IMR-90 (cell line): Measurements from ENCODE around the gene SPEM1. TPM values are rescaled to one million over a fixed set of nuclear protein-coding genes. Genes with fewer than 3 reads are reported as not detected.

Source experiments
- ATAC-seq: fragments of 200-7000 bp; cut with Tn5 transposase; 2 replicates; pipeline ENCODE4 v1.9.1; 2020; ENCODE audit warnings: low read depth, mild to moderate bottlenecking, moderate library complexity
- BruUV-seq: library from RNA; stranded (reverse); fragments of 400-500 nt; replicated peaks from 2 replicates; lab custom pipeline; 2021; lab: Mats Ljungman, UMichigan
- CTCF ChIA-PET: fragments of 300-600 bp; formaldehyde crosslinking; extraction: SDS; loops from one replicate; lab custom pipeline; 2021; ENCODE audit warnings: antibody characterized with exemption; lab: Yijun Ruan, JAX
- POLR2A ChIA-PET: fragments of 300-600 bp; sonication (Branson Sonifier 250); formaldehyde crosslinking; loops from one replicate; lab custom pipeline; 2022; ENCODE audit warnings: antibody characterized with exemption; ENCODE audit not compliant: unreplicated experiment; lab: Charles Lee
- DNase-seq: peaks from one replicate; pipeline ENCODE4 v3.0.0; 2013
- H2AFZ ChIP-seq: replicated peaks from 2 replicates; pipeline ENCODE3; 2013; ENCODE audit warnings: low read length, mild to moderate bottlenecking; ENCODE audit not compliant: poor library complexity
- H2AK5ac ChIP-seq: 2 replicates; pipeline ENCODE4 v1.6.1; 2013; ENCODE audit warnings: low read depth, low read length, inconsistent platforms
- H2AK9ac ChIP-seq: replicated peaks from 2 replicates; pipeline ENCODE3; 2013; ENCODE audit warnings: mild to moderate bottlenecking, low read depth, low read length, moderate library complexity; ENCODE audit not compliant: poor library complexity
- H2BK120ac ChIP-seq: 2 replicates; pipeline ENCODE4 v1.6.1; 2013; ENCODE audit warnings: low read depth, low read length, inconsistent platforms
- H2BK15ac ChIP-seq: 3 replicates; pipeline ENCODE4 v1.6.1; 2013; ENCODE audit warnings: low read depth, low read length, inconsistent platforms
- H2BK20ac ChIP-seq: 2 replicates; pipeline ENCODE4 v1.6.1; 2013; ENCODE audit warnings: low read depth, mild to moderate bottlenecking, inconsistent platforms, low read length, moderate library complexity
- H2BK5ac ChIP-seq: 2 replicates; pipeline ENCODE4 v1.6.1; 2013; ENCODE audit warnings: mild to moderate bottlenecking, low read depth, low read length, inconsistent platforms; ENCODE audit not compliant: poor library complexity, severe bottlenecking
- H3K14ac ChIP-seq: replicated peaks from 2 replicates; pipeline ENCODE4 v1.6.1; 2013; ENCODE audit warnings: low read depth, low read length, inconsistent platforms
- H3K18ac ChIP-seq: 2 replicates; pipeline ENCODE4 v1.6.1; 2013; ENCODE audit warnings: low read depth, low read length, control low read depth
- H3K23ac ChIP-seq: 2 replicates; pipeline ENCODE4 v1.6.1; 2013; ENCODE audit warnings: low read depth, low read length, inconsistent platforms
- H3K27ac ChIP-seq: 2 replicates; pipeline ENCODE4 v1.5.1; 2013; ENCODE audit warnings: mild to moderate bottlenecking, control low read depth, low read length; ENCODE audit not compliant: insufficient read depth
- H3K27me3 ChIP-seq: 2 replicates; pipeline ENCODE4 v1.6.1; 2013; ENCODE audit warnings: low read length; ENCODE audit not compliant: control insufficient read depth, insufficient read depth
- H3K36me3 ChIP-seq: 2 replicates; pipeline ENCODE4 v1.6.1; 2013; ENCODE audit warnings: low read length, mixed read lengths; ENCODE audit not compliant: control insufficient read depth, insufficient read depth
- H3K4ac ChIP-seq: 2 replicates; pipeline ENCODE4 v1.6.1; 2013; ENCODE audit warnings: low read depth, low read length, inconsistent platforms
- H3K4me1 ChIP-seq: 2 replicates; pipeline ENCODE4 v1.6.1; 2013; ENCODE audit warnings: low read length, mixed read lengths; ENCODE audit not compliant: control insufficient read depth, insufficient read depth
- H3K4me2 ChIP-seq: 2 replicates; pipeline ENCODE4 v1.6.1; 2013; ENCODE audit warnings: low read depth, mild to moderate bottlenecking, control low read depth, low read length, moderate library complexity
- H3K4me3 ChIP-seq: 2 replicates; pipeline ENCODE4 v1.5.1; 2013; ENCODE audit warnings: low read depth, mild to moderate bottlenecking, control low read depth, low read length, moderate library complexity; ENCODE audit not compliant: insufficient read depth
- H3K56ac ChIP-seq: 2 replicates; pipeline ENCODE4 v1.6.1; 2013; ENCODE audit warnings: low read length, inconsistent platforms; ENCODE audit not compliant: insufficient read depth; ENCODE audit errors: extremely low read depth
- H3K79me1 ChIP-seq, 2 experiments: 2 replicates each; pipeline ENCODE4 v1.6.1; 2013; ENCODE audit warnings: low read length in 2 of 2, inconsistent platforms in 1 of 2, low read depth in 1 of 2
- H3K9ac ChIP-seq: 2 replicates; pipeline ENCODE4 v1.6.1; 2013; ENCODE audit warnings: low read depth, low read length, control low read depth
- H3K9me1 ChIP-seq: 2 replicates; pipeline ENCODE4 v1.6.1; 2013; ENCODE audit warnings: low read length, inconsistent platforms; ENCODE audit not compliant: insufficient read depth
- H3K9me3 ChIP-seq: 2 replicates; pipeline ENCODE4 v1.6.1; 2013; ENCODE audit warnings: low read length; ENCODE audit not compliant: control insufficient read depth, insufficient read depth
- H4K20me1 ChIP-seq: 2 replicates; pipeline ENCODE4 v1.6.1; 2013; ENCODE audit warnings: low read length, inconsistent platforms; ENCODE audit not compliant: insufficient read depth
- H4K5ac ChIP-seq: 2 replicates; pipeline ENCODE4 v1.6.1; 2013; ENCODE audit warnings: mild to moderate bottlenecking, low read depth, low read length, control low read depth
- H4K8ac ChIP-seq, 2 experiments: 2 replicates each; pipeline ENCODE4 v1.6.1; 2013; ENCODE audit warnings: low read depth in 2 of 2, low read length in 2 of 2, control low read depth in 1 of 2, inconsistent platforms in 1 of 2
- H4K91ac ChIP-seq: 2 replicates; pipeline ENCODE4 v1.6.1; 2013; ENCODE audit warnings: low read depth, low read length, inconsistent platforms; ENCODE audit not compliant: insufficient read depth
- MAZ ChIP-seq: IDR thresholded peaks from 2 replicates; pipeline ENCODE4 v1.6.1; 2012; ENCODE audit warnings: low read depth, mild to moderate bottlenecking, low read length, improper control_type of control experiment, moderate library complexity, borderline replicate concordance
- WGBS, 2 experiments: methylation state at CpG; one replicate each; pipeline versions ENCODE4 v1.1.5 to v1.1.7; 2013; ENCODE audit warnings: missing lambda C conversion rate in 2 of 2; ENCODE audit not compliant: insufficient read length in 1 of 2; ENCODE audit errors: extremely low coverage in 2 of 2; 5-methylcytosine and 5-hydroxymethylcytosine counted together
- dilution Hi-C: fragments of 300-500 bp; cut with HindIII; formaldehyde crosslinking; loops from one replicate; pipeline ENCODE4 v1.14.3; 2018; ENCODE audit warnings: low sequenced_read_pairs; ENCODE audit not compliant: unreplicated experiment
- in situ Hi-C: fragments of 300-500 bp; cut with MboI; formaldehyde crosslinking; loops from 3 replicates; pipeline ENCODE4 v1.14.3; 2019; ENCODE audit warnings: low sequenced_read_pairs, inconsistent platforms, mixed read lengths
- intact Hi-C: fragments of 100-400 bp; cut with micrococcal nuclease; formaldehyde crosslinking; loops from 2 replicates; pipeline ENCODE4 v1.10.0; 2022
- polyA plus RNA-seq, 3 experiments: library from polyadenylated mRNA; depleted of rRNA; stranded (reverse); fragments of >200 nt; gene quantifications; 2 replicates each; pipeline ENCODE4 v1.2.3, GENCODE V29; 2012; ENCODE audit warnings: low replicate concordance in 1 of 3
- total RNA-seq: library from RNA; depleted of rRNA; stranded (reverse); fragments of >200 nt; gene quantifications from 2 replicates; pipeline ENCODE4 v1.2.3, GENCODE V29; 2012

Gene SPEM1
- total and polyA plus RNA-seq, 2 of the 4 experiments (the other 2 are of a cell fraction), result not detected

GRCh38 chr17:7428557-7428956, 8.4 kb downstream of the SPEM1 start, which contains the start of gene SPEM3:
TSS of gene SPEM3 (plus strand) at chr17:7428857. CDS start at chr17:7428903, 46 bp downstream.
- no peak within 1 kb of the TSS for H2BK20ac ChIP-seq
- H2AFZ ChIP-seq, result peak within 1 kb of the TSS; percentile 32
- H2BK5ac ChIP-seq, result no peak within 1 kb of the TSS
- 0 out of 2 replicates have a peak, but pooled peaks cover 2% of the 10 kb centered on the region for H3K9me1 ChIP-seq
- no peaks in the 10 kb centered on the region for H3K4me1 ChIP-seq
- H2AK9ac ChIP-seq, result peak within 1 kb of the TSS; percentile 5
- TF ChIP-seq MAZ, result no peak
- no peak within 1 kb of the TSS for H4K5ac ChIP-seq
- H4K91ac ChIP-seq, result no peak within 1 kb of the TSS
- ChIA-PET POLR2A (no interaction called here), CTCF (no interaction called here)
- no peak within 1 kb of the TSS for H3K27ac ChIP-seq
- H4K20me1 ChIP-seq, result no peaks in the 10 kb centered on the region
- no peak within 1 kb of the TSS for H2BK120ac ChIP-seq
- H3K4me2 ChIP-seq, result no peak within 1 kb of the TSS
- no peak within 1 kb of the TSS for H3K9ac ChIP-seq
- WGBS, 2 experiments, result 53% methylated on average over 2 of the region's 5 CpGs; no CpG with 5 or more reads in 1 of the 2 experiments
- no TSS peak for BruUV-seq
- no peak within 1 kb of the TSS for H3K14ac ChIP-seq
- no peak within 1 kb of the TSS for H3K4me3 ChIP-seq
- H3K56ac ChIP-seq, result no peak within 1 kb of the TSS
- H3K79me1 ChIP-seq, result no peaks in the 10 kb centered on the region
- no peaks in the 10 kb centered on the region for H3K36me3 ChIP-seq
- no peaks in the 10 kb centered on the region for H3K9me3 ChIP-seq
- no peak within 1 kb of the TSS for H4K8ac ChIP-seq
- H3K23ac ChIP-seq, result no peak within 1 kb of the TSS
- intact Hi-C loops (no loop called here), dilution Hi-C loops (no loop called here), in situ Hi-C loops (no loop called here)
- DNase-seq, result no peak
- H3K4ac ChIP-seq, result no peak within 1 kb of the TSS
- no peak for ATAC-seq
- H3K18ac ChIP-seq, result no peak within 1 kb of the TSS
- H2AK5ac ChIP-seq, result no peak within 1 kb of the TSS
- H2BK15ac ChIP-seq, result no peak within 1 kb of the TSS
- peaks cover 2% of the 10 kb centered on the region; the same call in 1 of the 2 replicates for H3K27me3 ChIP-seq
